OCI-LY1 (cell line): Measurements from ENCODE around the gene TBCA.

Experiments
- H2AFZ ChIP-seq: fragments of 200-600 bp; sonication (generic), shearing (Covaris generic); 2 replicates; pipeline ENCODE4 v1.6.0; 2014; ENCODE audit warnings: antibody characterized with exemption, mild to moderate bottlenecking, low read length
- H3F3A ChIP-seq: fragments of 200-600 bp; sonication (generic), shearing (Covaris generic); 2 replicates; pipeline ENCODE4 v1.6.0; 2014; ENCODE audit warnings: mild to moderate bottlenecking, antibody characterized with exemption, low read length, moderate library complexity; ENCODE audit not compliant: insufficient read depth
- H3K27ac ChIP-seq: fragments of 200-600 bp; sonication (generic); 2 replicates; pipeline ENCODE4 v1.5.1; 2014; ENCODE audit warnings: low read length, mixed run types, mild to moderate bottlenecking, low read depth; ENCODE audit not compliant: poor library complexity, severe bottlenecking
- H3K27me3 ChIP-seq: fragments of 200-600 bp; sonication (generic); 2 replicates; pipeline ENCODE4 v1.6.0; 2014; ENCODE audit warnings: antibody characterized with exemption, mild to moderate bottlenecking, low read length, moderate library complexity; ENCODE audit not compliant: insufficient read depth
- H3K36me3 ChIP-seq: fragments of 200-600 bp; sonication (generic); 2 replicates; pipeline ENCODE4 v1.6.1; 2014; ENCODE audit warnings: mild to moderate bottlenecking, antibody characterized with exemption, low read length, moderate library complexity, mixed read lengths; ENCODE audit not compliant: insufficient read depth
- H3K4me1 ChIP-seq: fragments of 200-600 bp; sonication (generic); 2 replicates; pipeline ENCODE4 v1.5.1; 2014; ENCODE audit warnings: mild to moderate bottlenecking, low read length, moderate library complexity; ENCODE audit not compliant: insufficient read depth, severe bottlenecking
- H3K4me2 ChIP-seq: fragments of 200-600 bp; sonication (generic), shearing (Covaris generic); 2 replicates; pipeline ENCODE4 v1.6.1; 2014; ENCODE audit warnings: low read length
- H3K4me3 ChIP-seq: fragments of 200-600 bp; sonication (generic); 2 replicates; pipeline ENCODE4 v1.5.1; 2014; ENCODE audit warnings: low read length, low read depth, mild to moderate bottlenecking, mixed read lengths; ENCODE audit not compliant: poor library complexity, severe bottlenecking
- H3K79me2 ChIP-seq: fragments of 200-600 bp; shearing (Covaris generic); 2 replicates; pipeline ENCODE4 v1.6.1; 2016; ENCODE audit warnings: mixed run types, low read length, mixed read lengths; ENCODE audit not compliant: insufficient read depth
- H3K9ac ChIP-seq: fragments of 200-600 bp; sonication (generic), shearing (Covaris generic); 2 replicates; pipeline ENCODE4 v1.6.1; 2014; ENCODE audit warnings: mild to moderate bottlenecking, low read length, mixed read lengths
- H3K9me2 ChIP-seq: fragments of 200-600 bp; sonication (generic), shearing (Covaris generic); 2 replicates; pipeline ENCODE4 v1.6.1; 2014; ENCODE audit warnings: low read depth, mild to moderate bottlenecking, low read length, mixed read lengths
- H3K9me3 ChIP-seq: fragments of 200-600 bp; shearing (Covaris generic); 2 replicates; pipeline ENCODE4 v1.6.1; 2014; ENCODE audit warnings: low read length, mixed read lengths
- H4K20me1 ChIP-seq: fragments of 200-600 bp; sonication (generic), shearing (Covaris generic); 2 replicates; pipeline ENCODE4 v1.6.0; 2016; ENCODE audit warnings: mild to moderate bottlenecking, low read length; ENCODE audit not compliant: insufficient read depth
- EZH2 ChIP-seq: fragments of 200-600 bp; sonication (generic), shearing (Covaris generic); IDR thresholded peaks from 2 replicates; pipeline ENCODE4 v1.8.0; 2017; ENCODE audit warnings: borderline replicate concordance, mixed run types, mild to moderate bottlenecking, antibody characterized with exemption, low read length, moderate library complexity, mixed read lengths
- TF ChIP-seq, protein P1 (sequence below): fragments of 200-600 bp; sonication (generic), shearing (Covaris generic); IDR thresholded peaks from 2 replicates; pipeline ENCODE4 v1.5.1; 2017; ENCODE audit warnings: mild to moderate bottlenecking, antibody characterized with exemption, low read length, moderate library complexity, mixed read lengths

TBCA gene

DNA sequence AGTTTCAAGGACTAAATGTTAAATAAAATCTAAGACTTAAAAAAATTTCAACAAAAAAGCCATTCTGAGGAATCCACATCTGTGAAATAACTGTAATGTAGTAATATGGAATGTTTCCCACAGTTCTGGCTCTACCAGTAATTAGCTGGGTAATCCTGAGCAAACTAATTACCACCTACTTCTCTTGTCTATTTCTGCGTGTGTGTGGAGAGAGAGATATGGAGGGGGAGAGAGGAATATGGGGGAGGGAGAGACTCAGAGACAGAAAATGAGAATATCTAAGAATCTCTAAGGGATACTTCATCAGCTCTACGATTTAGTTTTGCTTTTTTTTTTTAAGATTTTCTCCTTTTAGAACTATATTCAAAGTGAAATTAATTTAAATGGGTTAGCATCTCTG lies 28.0 kb downstream of the TBCA start:
- H3K4me1 ChIP-seq: no peaks in the 10 kb centered on the region
- H2AFZ ChIP-seq: no peak overlapping the region
- H3K9me3 ChIP-seq: no peaks in the 10 kb centered on the region
- H3K27me3 ChIP-seq: no peaks in the 10 kb centered on the region
- H3K79me2 ChIP-seq: peaks cover 82% of the 10 kb centered on the region
- no peaks in the 10 kb centered on the region for H3K9me2 ChIP-seq
- peaks cover 9% of the 10 kb centered on the region for H3K36me3 ChIP-seq
- no peak overlapping the region for H3K27ac ChIP-seq
- no peak overlapping the region for H3K4me3 ChIP-seq
- TF ChIP-seq EZH2: no peak
- TF ChIP-seq, protein P1, sequence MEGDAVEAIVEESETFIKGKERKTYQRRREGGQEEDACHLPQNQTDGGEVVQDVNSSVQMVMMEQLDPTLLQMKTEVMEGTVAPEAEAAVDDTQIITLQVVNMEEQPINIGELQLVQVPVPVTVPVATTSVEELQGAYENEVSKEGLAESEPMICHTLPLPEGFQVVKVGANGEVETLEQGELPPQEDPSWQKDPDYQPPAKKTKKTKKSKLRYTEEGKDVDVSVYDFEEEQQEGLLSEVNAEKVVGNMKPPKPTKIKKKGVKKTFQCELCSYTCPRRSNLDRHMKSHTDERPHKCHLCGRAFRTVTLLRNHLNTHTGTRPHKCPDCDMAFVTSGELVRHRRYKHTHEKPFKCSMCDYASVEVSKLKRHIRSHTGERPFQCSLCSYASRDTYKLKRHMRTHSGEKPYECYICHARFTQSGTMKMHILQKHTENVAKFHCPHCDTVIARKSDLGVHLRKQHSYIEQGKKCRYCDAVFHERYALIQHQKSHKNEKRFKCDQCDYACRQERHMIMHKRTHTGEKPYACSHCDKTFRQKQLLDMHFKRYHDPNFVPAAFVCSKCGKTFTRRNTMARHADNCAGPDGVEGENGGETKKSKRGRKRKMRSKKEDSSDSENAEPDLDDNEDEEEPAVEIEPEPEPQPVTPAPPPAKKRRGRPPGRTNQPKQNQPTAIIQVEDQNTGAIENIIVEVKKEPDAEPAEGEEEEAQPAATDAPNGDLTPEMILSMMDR: no peak
- H3K9ac ChIP-seq: no peak overlapping the region
- H4K20me1 ChIP-seq: no peaks in the 10 kb centered on the region
- no peak overlapping the region for H3K4me2 ChIP-seq
- no peaks in the 10 kb centered on the region for H3F3A ChIP-seq

DNA sequence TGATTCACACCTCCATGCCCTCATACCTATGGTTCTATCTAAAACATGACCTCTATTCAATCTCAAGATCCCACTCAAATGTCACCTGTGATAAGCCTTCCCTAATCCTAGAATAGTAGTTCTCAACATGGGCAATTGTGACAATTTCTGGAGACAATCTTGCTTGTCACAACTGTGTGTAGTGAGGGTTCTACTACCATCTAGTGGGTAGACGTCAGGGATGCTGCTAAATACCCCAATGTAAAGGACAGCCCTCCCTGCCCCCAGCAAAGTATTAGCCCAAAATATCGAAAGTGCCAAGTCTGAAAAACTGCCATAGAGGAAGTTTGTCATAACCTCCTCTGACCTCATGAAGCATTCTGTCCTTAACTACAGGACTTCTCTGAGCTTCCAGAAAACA lies 32.0 kb downstream of the TBCA start:
- no peak overlapping the region for H3K4me3 ChIP-seq
- H3K4me1 ChIP-seq: no peaks in the 10 kb centered on the region
- no peak overlapping the region for H3K9ac ChIP-seq
- no peak overlapping the region for H3K4me2 ChIP-seq
- TF ChIP-seq, protein P1: 0 out of 2 replicates have a peak, but pooled peaks have one; percentile 12
- no peak for TF ChIP-seq EZH2
- H3F3A ChIP-seq: no peaks in the 10 kb centered on the region
- no peak overlapping the region for H3K27ac ChIP-seq
- peaks cover 72% of the 10 kb centered on the region for H3K79me2 ChIP-seq
- no peaks in the 10 kb centered on the region for H4K20me1 ChIP-seq
- H3K27me3 ChIP-seq: no peaks in the 10 kb centered on the region
- no peak overlapping the region for H2AFZ ChIP-seq
- peaks cover 13% of the 10 kb centered on the region for H3K36me3 ChIP-seq
- no peaks in the 10 kb centered on the region for H3K9me3 ChIP-seq
- H3K9me2 ChIP-seq: no peaks in the 10 kb centered on the region

- Histone ChIP-seq H3K4me2 (no peak overlapping the region), H3K9me3 (no peaks in the 10 kb centered on the region), H2AFZ (no peak overlapping the region), H3K27me3 (no peaks in the 10 kb centered on the region), H3K36me3 (peaks cover 14% of the 10 kb centered on the region), H3K4me1 (no peaks in the 10 kb centered on the region), H3F3A (no peaks in the 10 kb centered on the region), H3K4me3 (no peak overlapping the region), H3K27ac (no peak overlapping the region), H3K79me2 (peaks cover 65% of the 10 kb centered on the region), H3K9me2 (no peaks in the 10 kb centered on the region), H4K20me1 (no peaks in the 10 kb centered on the region), H3K9ac (no peak overlapping the region)
- no peak for TF ChIP-seq EZH2
- TF ChIP-seq, protein P1: no peak
These were observed 33.0 kb downstream of the TBCA start for GRCh38 chr5:77743181-77743580.
